OCI-LY1 (cell line): ENCODE results near the gene SCTR.

Source experiments
- EZH2 ChIP-seq: fragments of 200-600 bp; sonication (generic), shearing (Covaris generic); IDR thresholded peaks from 2 replicates; pipeline ENCODE4 v1.8.0; 2017; ENCODE audit warnings: borderline replicate concordance, mixed run types, mild to moderate bottlenecking, antibody characterized with exemption, low read length, moderate library complexity, mixed read lengths
- TF ChIP-seq, protein P1 (sequence below): fragments of 200-600 bp; sonication (generic), shearing (Covaris generic); IDR thresholded peaks from 2 replicates; pipeline ENCODE4 v1.5.1; 2017; ENCODE audit warnings: mild to moderate bottlenecking, antibody characterized with exemption, low read length, moderate library complexity, mixed read lengths

DNA sequence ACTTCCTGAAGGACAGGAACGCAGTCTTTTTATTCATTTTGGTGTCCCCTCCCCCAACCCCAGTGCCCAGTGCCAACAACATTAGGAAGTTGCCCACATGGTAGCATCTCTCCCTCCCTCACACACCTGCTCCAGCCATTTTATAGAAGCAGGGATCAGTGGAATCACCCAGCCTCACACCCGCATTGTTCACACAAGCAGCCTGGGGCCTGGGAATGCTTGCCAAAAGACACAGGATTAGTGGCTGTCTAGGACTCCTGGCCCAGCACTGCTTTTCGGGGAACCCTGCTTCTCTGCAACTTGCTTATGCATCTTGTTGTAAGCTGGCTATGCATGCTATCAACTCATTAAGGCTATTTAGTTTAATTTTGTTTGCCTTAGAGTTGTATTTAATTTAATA, 74.8 kb downstream of the SCTR start:
- TF ChIP-seq, protein P1, sequence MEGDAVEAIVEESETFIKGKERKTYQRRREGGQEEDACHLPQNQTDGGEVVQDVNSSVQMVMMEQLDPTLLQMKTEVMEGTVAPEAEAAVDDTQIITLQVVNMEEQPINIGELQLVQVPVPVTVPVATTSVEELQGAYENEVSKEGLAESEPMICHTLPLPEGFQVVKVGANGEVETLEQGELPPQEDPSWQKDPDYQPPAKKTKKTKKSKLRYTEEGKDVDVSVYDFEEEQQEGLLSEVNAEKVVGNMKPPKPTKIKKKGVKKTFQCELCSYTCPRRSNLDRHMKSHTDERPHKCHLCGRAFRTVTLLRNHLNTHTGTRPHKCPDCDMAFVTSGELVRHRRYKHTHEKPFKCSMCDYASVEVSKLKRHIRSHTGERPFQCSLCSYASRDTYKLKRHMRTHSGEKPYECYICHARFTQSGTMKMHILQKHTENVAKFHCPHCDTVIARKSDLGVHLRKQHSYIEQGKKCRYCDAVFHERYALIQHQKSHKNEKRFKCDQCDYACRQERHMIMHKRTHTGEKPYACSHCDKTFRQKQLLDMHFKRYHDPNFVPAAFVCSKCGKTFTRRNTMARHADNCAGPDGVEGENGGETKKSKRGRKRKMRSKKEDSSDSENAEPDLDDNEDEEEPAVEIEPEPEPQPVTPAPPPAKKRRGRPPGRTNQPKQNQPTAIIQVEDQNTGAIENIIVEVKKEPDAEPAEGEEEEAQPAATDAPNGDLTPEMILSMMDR, result no peak
- TF ChIP-seq EZH2, result no peak
